RWPE1 (cell line): ENCODE results near the gene DVL1.
A peak's percentile ranks its signal among the peaks of the same experiment; 100 is the strongest.

Experiments
- CTCF ChIA-PET: fragments of 350-600 bp; sonication (Branson Sonifier 250); formaldehyde crosslinking; extraction: SDS; loops from one replicate; lab custom pipeline; 2021; lab: Yijun Ruan, JAX
- POLR2A ChIA-PET: fragments of 400-600 bp; formaldehyde crosslinking; extraction: SDS; loops from one replicate; lab custom pipeline; 2020; ENCODE audit warnings: antibody characterized with exemption; ENCODE audit not compliant: low non-redundant PET; lab: Yijun Ruan, JAX
- DNase-seq: peaks from one replicate; pipeline ENCODE4 v3.0.0; 2012; ENCODE audit warnings: low spot score
- H3K27ac ChIP-seq: fragments of 450-650 bp; 2 replicates; pipeline ENCODE4 v1.5.1; 2017
- TF ChIP-seq, protein P1 (sequence below): fragments of 450-650 bp; conservative IDR thresholded peaks from 2 replicates; pipeline ENCODE4 v1.5.1; 2017; ENCODE audit warnings: low read depth, mild to moderate bottlenecking

DVL1 gene

DNA sequence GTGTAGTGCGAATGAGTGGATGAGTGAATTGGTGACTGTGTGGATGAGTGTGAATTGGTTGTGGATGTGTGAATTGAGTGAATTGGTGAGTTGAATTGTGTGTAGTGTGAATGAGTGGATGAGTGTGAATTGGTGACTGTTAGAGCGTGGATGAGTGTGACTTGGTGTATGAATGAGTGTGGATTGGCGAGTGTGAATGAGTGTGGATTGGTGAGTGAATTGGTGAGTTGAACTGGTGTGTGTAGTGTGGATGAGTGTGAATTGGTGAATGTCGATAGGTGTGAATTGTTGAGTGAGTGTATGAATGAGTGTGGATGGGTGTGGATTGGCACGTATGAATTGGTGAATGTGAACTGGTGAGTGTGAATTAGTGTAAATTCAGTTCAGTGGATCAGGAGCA lies 18.1 kb upstream of the DVL1 start:
- CTCF ChIA-PET = no interaction called here
- TF ChIP-seq, protein P1, sequence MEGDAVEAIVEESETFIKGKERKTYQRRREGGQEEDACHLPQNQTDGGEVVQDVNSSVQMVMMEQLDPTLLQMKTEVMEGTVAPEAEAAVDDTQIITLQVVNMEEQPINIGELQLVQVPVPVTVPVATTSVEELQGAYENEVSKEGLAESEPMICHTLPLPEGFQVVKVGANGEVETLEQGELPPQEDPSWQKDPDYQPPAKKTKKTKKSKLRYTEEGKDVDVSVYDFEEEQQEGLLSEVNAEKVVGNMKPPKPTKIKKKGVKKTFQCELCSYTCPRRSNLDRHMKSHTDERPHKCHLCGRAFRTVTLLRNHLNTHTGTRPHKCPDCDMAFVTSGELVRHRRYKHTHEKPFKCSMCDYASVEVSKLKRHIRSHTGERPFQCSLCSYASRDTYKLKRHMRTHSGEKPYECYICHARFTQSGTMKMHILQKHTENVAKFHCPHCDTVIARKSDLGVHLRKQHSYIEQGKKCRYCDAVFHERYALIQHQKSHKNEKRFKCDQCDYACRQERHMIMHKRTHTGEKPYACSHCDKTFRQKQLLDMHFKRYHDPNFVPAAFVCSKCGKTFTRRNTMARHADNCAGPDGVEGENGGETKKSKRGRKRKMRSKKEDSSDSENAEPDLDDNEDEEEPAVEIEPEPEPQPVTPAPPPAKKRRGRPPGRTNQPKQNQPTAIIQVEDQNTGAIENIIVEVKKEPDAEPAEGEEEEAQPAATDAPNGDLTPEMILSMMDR = no peak
- POLR2A ChIA-PET = no interaction called here
- no peak overlapping the region for H3K27ac ChIP-seq
- no peak for DNase-seq

DNA sequence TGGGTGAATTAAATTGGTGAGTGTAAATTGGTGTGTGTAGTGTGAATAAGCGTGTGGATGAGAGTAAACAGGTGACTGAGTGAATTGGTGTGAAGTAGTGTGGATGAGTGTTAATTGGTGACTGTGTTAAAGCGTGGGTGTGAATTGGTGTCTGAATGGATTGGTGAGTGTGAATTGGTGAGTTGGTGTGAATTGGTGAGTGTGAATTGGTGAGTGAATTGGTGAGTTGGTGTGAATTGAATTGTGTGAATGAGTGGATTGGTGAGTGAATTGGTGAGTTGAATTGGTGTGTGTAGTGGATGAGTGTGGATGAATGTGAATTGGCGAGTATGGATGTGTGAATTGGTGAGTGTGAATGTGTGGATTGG lies 17.5 kb upstream of the DVL1 start:
- no peak overlapping the region for H3K27ac ChIP-seq
- TF ChIP-seq, protein P1 = no peak
- CTCF ChIA-PET = no interaction called here
- no peak for DNase-seq
- POLR2A ChIA-PET = no interaction called here

DNA sequence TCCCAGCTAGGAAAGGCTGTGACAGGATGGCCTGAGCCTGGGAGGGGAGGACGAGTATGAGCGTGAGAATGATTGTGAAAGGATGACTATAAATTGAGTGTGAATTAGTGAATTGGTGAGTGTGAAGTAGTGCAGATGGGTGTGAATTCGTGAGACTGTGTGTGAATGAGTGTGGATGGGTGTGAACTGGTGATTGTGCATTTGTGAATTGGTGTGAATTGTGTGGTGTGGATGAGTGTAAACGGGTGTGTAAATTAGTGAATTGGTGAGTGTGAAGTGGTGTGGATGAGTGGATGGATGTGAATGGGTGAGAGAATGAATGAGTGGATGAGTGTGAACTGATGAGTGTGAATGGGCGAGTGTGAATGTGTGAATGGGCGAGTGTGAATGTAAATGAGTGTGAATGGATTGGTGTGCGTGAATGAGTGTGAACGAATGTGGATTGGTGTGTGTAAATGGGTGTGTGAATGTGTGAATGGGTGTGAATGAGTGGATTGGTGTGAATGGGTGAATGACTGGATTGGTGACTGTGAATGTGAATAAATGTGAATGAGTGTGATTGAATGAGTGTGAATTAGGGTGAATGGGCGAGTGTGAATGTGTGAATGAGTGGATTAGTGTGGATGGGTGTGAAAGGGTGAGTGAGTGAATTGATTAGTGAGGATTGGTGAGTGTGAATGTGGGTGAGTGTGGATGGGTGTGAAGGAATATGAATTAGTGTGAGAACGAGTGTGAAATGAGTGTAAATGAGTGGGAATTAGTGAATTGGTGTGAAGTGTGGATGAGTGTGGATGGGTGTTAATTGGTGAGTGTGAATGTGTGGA lies 16.9 kb upstream of the DVL1 start:
- no peak for DNase-seq
- H3K27ac ChIP-seq = no peak overlapping the region
- CTCF ChIA-PET = no interaction called here
- TF ChIP-seq, protein P1 = no peak
- POLR2A ChIA-PET = no interaction called here

DNA sequence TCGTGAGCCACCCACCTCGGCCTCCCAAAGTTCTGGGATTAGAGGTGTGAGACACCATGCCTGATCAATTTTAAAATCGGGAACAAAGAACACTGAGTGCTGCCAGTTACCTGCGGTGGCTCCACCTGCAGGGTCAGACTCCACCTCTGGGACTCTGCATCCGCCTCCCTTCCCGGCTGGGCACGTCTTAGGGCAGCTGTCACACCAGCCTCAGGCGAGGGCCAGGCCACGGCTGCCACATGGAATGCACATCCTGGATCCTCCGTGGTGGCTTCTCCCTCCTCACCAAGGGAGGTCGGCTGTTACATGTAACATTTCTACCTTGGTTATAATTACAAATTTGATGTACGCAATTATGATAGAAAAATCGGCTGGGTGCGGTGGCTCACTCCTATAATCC lies 15.0 kb upstream of the DVL1 start:
- POLR2A ChIA-PET = no interaction called here
- DNase-seq = no peak
- TF ChIP-seq, protein P1 = no peak
- CTCF ChIA-PET = no interaction called here
- no peak overlapping the region for H3K27ac ChIP-seq

DNA sequence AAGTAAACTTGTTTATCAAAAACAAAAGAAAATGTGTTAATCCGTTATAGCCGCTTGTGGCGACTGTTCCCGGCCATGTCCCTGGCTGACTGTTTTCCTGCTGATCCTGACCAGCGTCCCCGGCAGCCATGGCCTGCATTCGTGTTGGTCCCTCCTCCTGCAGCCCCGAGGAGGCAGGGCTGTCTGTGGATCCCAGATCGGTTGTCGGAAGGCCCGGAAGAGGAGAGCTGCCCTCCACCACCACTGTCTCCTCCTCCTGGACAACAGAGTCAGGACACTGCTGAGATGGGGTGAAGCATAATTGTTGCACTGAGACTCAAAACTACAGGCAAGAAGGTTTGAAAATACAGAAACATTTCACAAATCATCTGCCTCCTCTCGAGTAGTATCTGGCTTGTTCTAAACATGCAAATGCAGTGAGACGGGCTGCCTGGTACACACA lies 12.8 kb upstream of the DVL1 start:
- CTCF ChIA-PET = no interaction called here
- POLR2A ChIA-PET = no interaction called here
- no peak for DNase-seq
- TF ChIP-seq, protein P1 = no peak
- no peak overlapping the region for H3K27ac ChIP-seq

DNA sequence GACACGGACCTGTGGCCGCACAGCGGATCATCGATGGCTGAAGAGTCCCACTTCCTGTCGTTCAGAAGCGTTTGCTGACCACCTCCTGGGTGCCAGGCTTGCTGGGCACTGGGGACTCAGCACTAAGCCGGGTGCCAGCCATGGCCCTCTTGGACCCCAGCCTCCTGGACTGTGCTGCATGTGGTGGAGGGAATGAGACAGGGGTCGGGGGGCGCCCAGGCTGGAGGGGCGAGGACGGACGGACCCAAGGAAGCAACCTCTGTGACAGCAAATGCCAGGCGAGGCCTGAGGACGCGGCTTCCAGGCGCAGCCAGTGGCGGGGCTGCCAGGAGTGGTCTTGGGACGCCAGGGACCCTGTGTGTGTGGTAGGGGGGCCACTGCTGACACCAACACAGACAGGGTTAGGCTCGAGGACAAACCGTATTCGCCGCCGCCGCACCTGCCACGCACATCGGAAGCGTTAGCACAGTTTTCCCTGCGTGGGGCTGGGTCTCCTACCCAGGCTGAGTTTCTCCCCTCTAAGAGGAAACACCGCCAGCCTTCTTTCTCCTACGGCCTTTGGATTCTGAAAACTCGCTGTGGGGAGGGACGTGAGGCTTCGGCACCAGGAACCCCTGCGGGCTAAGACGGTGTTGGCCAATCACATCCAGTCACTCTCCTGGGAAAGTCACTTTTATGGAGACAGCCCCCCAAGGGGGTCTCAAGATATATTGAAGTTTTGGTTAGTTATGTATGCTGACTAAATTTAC lies 12.2 kb upstream of the DVL1 start:
- POLR2A ChIA-PET = no interaction called here
- TF ChIP-seq, protein P1 = no peak
- peak overlapping the region; percentile 54; the same call in 1 of the 2 replicates for H3K27ac ChIP-seq
- CTCF ChIA-PET = no interaction called here
- no peak for DNase-seq
